ENCODE measurements around the gene DYNC1I1. TPM values are rescaled to one million over a fixed set of nuclear protein-coding genes. Genes with fewer than 3 reads are reported as not detected.

DYNC1I1 gene
- total and polyA plus RNA-seq, 2 of the 13 experiments (the other 11 are each of a cell fraction or from before 2014, with no cell fraction given): not detected

- intact Hi-C loops (cut with micrococcal nuclease; ENCODE audit: unreplicated experiment) (no loop called here), in situ Hi-C loops (cut with HindIII; ENCODE audit: extremely low pct_ligation_motif_present, low pct_unique_long_range_greater_than_20kb) (no loop called here)
- POLR2A ChIA-PET: no interaction called here
- Histone ChIP-seq H2AFZ (ENCODE audit: low read length) (no peak overlapping the region), H3K4me1 (ENCODE audit: insufficient read depth, low read length) (no peaks in the 10 kb centered on the region), H3K36me3 (replicated peaks in 1 of 2; ENCODE audit: control insufficient read depth in 1 of 2, insufficient read depth in 2 of 2, low read length in 2 of 2) (no peaks in the 10 kb centered on the region), H3K79me2 (ENCODE audit: insufficient read depth, low read length) (no peaks in the 10 kb centered on the region), H3K9me3 (ENCODE audit: low read length) (no peaks in the 10 kb centered on the region), H3K27ac (ENCODE audit: extremely low read length, insufficient read depth, low read length) (no peak overlapping the region), H3K9ac (ENCODE audit: insufficient read depth, low read depth, low read length) (no peak overlapping the region), H3K4me2 (ENCODE audit: low read depth, low read length) (no peak overlapping the region), H3K27me3 (ENCODE audit: control insufficient read depth in 1 of 2, insufficient read depth in 2 of 2, low read length in 2 of 2) (no peaks in the 10 kb centered on the region), H3K4me3 (replicated peaks in 1 of 3; ENCODE audit: insufficient read depth in 1 of 3, low read depth in 2 of 3, low read length in 3 of 3) (no peak overlapping the region), H4K20me1 (ENCODE audit: insufficient read depth, low read length) (no peaks in the 10 kb centered on the region)
- ATAC-seq: no peak
- no peak for DNase-seq (ENCODE audit: low spot score)
- TF ChIP-seq JARID2 (CRISPR knock-in tag; IDR thresholded peaks at IDR 0.05; ENCODE audit: insufficient replicate concordance): no peak
- TF ChIP-seq JUN (CRISPR knock-in tag; IDR thresholded peaks at IDR 0.05): no peak
- no peak for TF ChIP-seq ZNF350 (CRISPR knock-in tag; IDR thresholded peaks at IDR 0.05; ENCODE audit: borderline replicate concordance, low read depth)
- WGBS (ENCODE audit: low lambda C conversion rate): 0% methylated on average over 2 of the region's 2 CpGs
- BruUV-seq (replicated peaks): no TSS peak
- CTCF ChIA-PET (ENCODE audit: low intra/inter-chr PET ratio, low total read pairs): no interaction called here
- FAIRE-seq: no peak
Measured at GRCh38 chr7:95788884-95789283, 16.5 kb downstream of the DYNC1I1 start.

- H3K4me3 ChIP-seq (replicated peaks in 1 of 3; ENCODE audit: insufficient read depth in 1 of 3, low read depth in 2 of 3, low read length in 3 of 3): no peak overlapping the region
- FAIRE-seq (no peak), ATAC-seq (no peak), DNase-seq (ENCODE audit: low spot score) (no peak)
- H3K36me3 ChIP-seq (replicated peaks in 1 of 2; ENCODE audit: control insufficient read depth in 1 of 2, insufficient read depth in 2 of 2, low read length in 2 of 2): no peaks in the 10 kb centered on the region
- in situ Hi-C loops (cut with HindIII; ENCODE audit: extremely low pct_ligation_motif_present, low pct_unique_long_range_greater_than_20kb): no loop called here
- no peaks in the 10 kb centered on the region for H3K9me3 ChIP-seq (ENCODE audit: low read length)
- H3K27me3 ChIP-seq (ENCODE audit: control insufficient read depth in 1 of 2, insufficient read depth in 2 of 2, low read length in 2 of 2): no peaks in the 10 kb centered on the region
- no peak overlapping the region for H3K4me2 ChIP-seq (ENCODE audit: low read depth, low read length)
- no peaks in the 10 kb centered on the region for H3K4me1 ChIP-seq (ENCODE audit: insufficient read depth, low read length)
- CTCF ChIA-PET (ENCODE audit: low intra/inter-chr PET ratio, low total read pairs): no interaction called here
- no peaks in the 10 kb centered on the region for H4K20me1 ChIP-seq (ENCODE audit: insufficient read depth, low read length)
- no peak overlapping the region for H3K27ac ChIP-seq (ENCODE audit: extremely low read length, insufficient read depth, low read length)
- no TSS peak for BruUV-seq (replicated peaks)
- H3K9ac ChIP-seq (ENCODE audit: insufficient read depth, low read depth, low read length): no peak overlapping the region
- H3K79me2 ChIP-seq (ENCODE audit: insufficient read depth, low read length): no peaks in the 10 kb centered on the region
- WGBS (ENCODE audit: low lambda C conversion rate): 51% methylated on average over 4 of the region's 5 CpGs
- TF ChIP-seq ZBTB33 (CRISPR knock-in tag; IDR thresholded peaks at IDR 0.05): no peak
- no peak for TF ChIP-seq GPBP1L1 (CRISPR knock-in tag; IDR thresholded peaks at IDR 0.05)
- TF ChIP-seq ZNF432 (CRISPR knock-in tag; IDR thresholded peaks at IDR 0.05; ENCODE audit: borderline replicate concordance): no peak
- TF ChIP-seq ZNF761 (CRISPR knock-in tag; conservative IDR thresholded peaks at IDR 0.05): no peak
- TF ChIP-seq ZBTB1 (CRISPR knock-in tag; IDR thresholded peaks at IDR 0.05; ENCODE audit: borderline replicate concordance): no peak
- TF ChIP-seq ZNF343 (CRISPR knock-in tag; IDR thresholded peaks at IDR 0.05): no peak
- POLR2A ChIA-PET: no interaction called here
- no peak overlapping the region for H2AFZ ChIP-seq (ENCODE audit: low read length)
- intact Hi-C loops (cut with micrococcal nuclease; ENCODE audit: unreplicated experiment): no loop called here
Measured at GRCh38 chr7:95793658-95794057, 21.3 kb downstream of the DYNC1I1 start.

All from HepG2 (cell line).